Effector memory CD4-positive, alpha-beta T cell (primary cell): ENCODE measurements around the gene RBCK1.

ENCODE experiments used
- DNase-seq, 3 donors: peaks; one replicate each; pipeline ENCODE4 v3.0.0-alpha.2; 2020
- H3K27ac ChIP-seq: 2 replicates; pipeline ENCODE4 v1.7.0; 2013; ENCODE audit warnings: mild to moderate bottlenecking, low read length, moderate library complexity; ENCODE audit not compliant: insufficient read depth, poor library complexity, severe bottlenecking
- H3K27me3 ChIP-seq: replicated peaks from 2 replicates; pipeline ENCODE4 v1.7.0; 2013; ENCODE audit warnings: mild to moderate bottlenecking, low read length; ENCODE audit not compliant: insufficient read depth, control insufficient read depth, poor library complexity, severe bottlenecking
- H3K36me3 ChIP-seq: 2 replicates; pipeline ENCODE4 v1.7.0; 2013; ENCODE audit warnings: mild to moderate bottlenecking, low read length, moderate library complexity; ENCODE audit not compliant: control insufficient read depth, insufficient read depth
- H3K4me1 ChIP-seq: 2 replicates; pipeline ENCODE4 v1.7.0; 2013; ENCODE audit warnings: low read length, mild to moderate bottlenecking; ENCODE audit not compliant: control insufficient read depth, insufficient read depth, poor library complexity, severe bottlenecking
- H3K4me3 ChIP-seq: 2 replicates; pipeline ENCODE4 v1.7.0; 2013; ENCODE audit warnings: low read length, low read depth, mild to moderate bottlenecking; ENCODE audit not compliant: insufficient read depth, poor library complexity, severe bottlenecking
- H3K9me3 ChIP-seq: 2 replicates; pipeline ENCODE4 v1.7.0; 2013; ENCODE audit warnings: mild to moderate bottlenecking, low read length, moderate library complexity; ENCODE audit not compliant: control insufficient read depth
- total RNA-seq, 3 donors: gene quantifications; one replicate each; lab custom pipeline; 2026; lab: John Stamatoyannopoulos, UW

RBCK1 gene
- 47.0 to 64.9 (median 61.2) reads per million in 3 donors for total RNA-seq

DNA sequence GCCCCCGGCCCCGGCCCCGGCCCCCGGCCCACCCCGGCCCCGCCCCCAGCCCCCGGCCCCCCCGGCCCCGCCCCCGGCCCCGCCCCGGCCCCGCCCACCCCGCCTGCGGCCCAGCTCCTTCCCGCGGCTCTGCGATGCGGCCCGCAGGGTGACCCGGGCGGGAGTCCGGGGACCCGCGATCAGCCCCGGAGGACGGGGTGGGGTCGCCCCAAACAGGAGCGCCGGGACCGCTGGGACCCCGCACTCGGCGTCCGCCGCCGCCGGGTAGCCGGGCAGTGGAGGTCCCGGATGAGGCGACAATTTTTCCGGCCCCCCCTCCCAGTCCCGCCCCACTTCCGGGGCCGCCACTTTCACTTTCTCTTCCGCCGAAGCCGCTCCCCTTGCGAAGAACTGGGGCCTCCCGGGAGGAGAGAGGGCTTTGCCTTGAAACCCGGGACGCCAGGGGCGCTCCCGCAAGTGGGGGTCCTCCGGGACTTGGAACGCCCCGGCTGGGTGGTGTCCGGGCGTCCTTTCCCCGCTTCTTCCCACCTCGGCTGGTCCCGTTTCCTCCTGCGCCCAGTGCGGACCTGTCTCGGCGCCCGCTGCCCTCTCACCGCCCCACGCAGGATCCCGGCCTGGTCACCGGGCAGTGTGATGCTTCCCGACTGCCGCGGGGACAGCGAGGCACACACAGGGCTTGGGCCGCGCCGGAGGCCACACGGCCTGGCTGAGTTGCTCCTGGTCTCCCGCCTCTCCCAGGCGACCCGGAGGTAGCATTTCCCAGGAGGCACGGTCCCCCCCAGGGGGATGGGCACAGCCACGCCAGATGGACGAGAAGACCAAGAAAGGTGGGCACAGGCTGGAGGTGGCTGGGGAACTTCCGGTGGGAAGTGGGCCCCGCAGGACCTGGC is at the start of gene RBCK1:
TSS of gene RBCK1 (plus strand) at position 347 of the 890 bp plus-strand sequence. CDS start at position 806, 459 bp downstream.
- DNase-seq: peak; percentile 82 to 84 (median 84)
- Histone ChIP-seq H3K4me1 (peaks cover 13% of the 10 kb centered on the region), H3K4me3 (peak within 1 kb of the TSS; percentile 99), H3K27me3 (no peaks in the 10 kb centered on the region), H3K36me3 (no peaks in the 10 kb centered on the region), H3K27ac (peak within 1 kb of the TSS; percentile 84), H3K9me3 (no peaks in the 10 kb centered on the region)

- H3K9me3 ChIP-seq: no peaks in the 10 kb centered on the region
- no peak for DNase-seq
- H3K4me3 ChIP-seq: no peak overlapping the region
- H3K27ac ChIP-seq: no peak overlapping the region
- H3K4me1 ChIP-seq: no peaks in the 10 kb centered on the region
- H3K36me3 ChIP-seq: no peaks in the 10 kb centered on the region
- H3K27me3 ChIP-seq: no peaks in the 10 kb centered on the region
Measured at GRCh38 chr20:358891-359555, 49.1 kb upstream of the RBCK1 start.

DNA sequence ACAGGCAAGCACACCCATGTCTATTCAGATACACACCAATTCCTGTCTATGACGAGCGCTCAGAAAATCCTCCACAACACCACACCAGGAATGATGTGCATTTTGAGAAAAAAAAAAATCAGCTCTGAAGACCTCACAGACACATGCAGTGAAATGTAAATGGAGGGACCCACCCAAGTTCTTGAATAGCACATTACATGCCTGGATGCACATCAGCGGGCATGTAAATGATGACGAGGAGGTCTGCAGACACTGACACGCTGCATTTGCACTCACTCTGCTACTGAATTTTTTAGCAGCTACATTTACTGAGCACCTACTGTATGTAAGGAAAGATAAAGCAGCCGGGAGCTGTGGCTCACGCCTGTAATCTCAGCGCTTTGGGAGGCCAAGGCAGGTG is 46.5 kb upstream of the RBCK1 start:
- Histone ChIP-seq H3K4me3 (no peak overlapping the region), H3K4me1 (peaks cover 8% of the 10 kb centered on the region), H3K36me3 (no peaks in the 10 kb centered on the region), H3K27me3 (no peaks in the 10 kb centered on the region), H3K27ac (no peak overlapping the region), H3K9me3 (no peaks in the 10 kb centered on the region)
- no peak for DNase-seq

DNA sequence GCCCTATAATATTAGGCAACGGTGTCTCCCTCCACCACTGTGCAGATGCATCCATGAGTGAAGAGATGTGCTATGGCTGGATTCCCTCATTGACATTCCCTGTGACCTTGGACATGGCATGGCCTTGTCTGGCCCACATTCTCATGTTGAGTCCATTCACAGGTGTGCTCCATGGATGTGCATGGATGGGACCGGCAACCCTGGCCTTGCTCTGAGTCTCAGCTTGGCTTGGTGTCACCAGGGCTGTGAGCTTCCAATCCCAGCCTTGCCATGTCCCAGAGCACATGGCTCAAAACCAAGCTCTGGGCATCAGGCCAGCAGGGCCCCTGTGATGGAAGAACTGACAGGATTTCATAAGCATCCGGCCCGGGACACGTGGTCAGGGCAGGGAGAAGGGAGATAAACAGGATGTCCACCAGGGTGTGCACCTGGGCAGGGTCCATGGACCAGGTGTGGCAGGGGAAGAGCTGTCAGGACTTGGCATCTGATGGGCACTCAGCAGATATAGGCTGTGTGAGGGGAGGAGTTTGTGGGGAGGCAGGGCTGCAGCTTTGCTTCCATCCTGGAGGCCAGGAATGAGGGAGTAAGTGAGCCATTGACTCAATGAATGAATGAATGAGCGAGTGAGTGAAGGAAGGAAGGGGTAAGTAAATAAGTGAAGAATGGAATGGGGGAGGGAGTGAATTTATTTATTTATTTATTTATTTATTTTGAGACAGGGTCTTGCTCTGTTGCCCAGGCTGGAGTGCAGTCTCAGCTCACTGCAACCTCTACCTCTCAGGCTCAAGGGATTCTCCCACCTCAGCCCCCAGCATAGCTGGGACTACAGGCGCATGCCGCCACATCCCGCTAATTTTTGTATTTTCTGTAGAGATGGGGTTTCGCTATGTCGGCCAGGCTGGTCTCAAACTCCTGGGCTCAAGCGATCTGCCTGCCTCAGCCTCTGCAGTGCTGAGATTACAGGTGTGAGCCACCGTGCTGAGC is 45.5 kb upstream of the RBCK1 start:
- Histone ChIP-seq H3K9me3 (no peaks in the 10 kb centered on the region), H3K4me1 (peaks cover 8% of the 10 kb centered on the region), H3K4me3 (no peak overlapping the region), H3K27me3 (no peaks in the 10 kb centered on the region), H3K27ac (no peak overlapping the region), H3K36me3 (no peaks in the 10 kb centered on the region)
- DNase-seq: no peak

DNA sequence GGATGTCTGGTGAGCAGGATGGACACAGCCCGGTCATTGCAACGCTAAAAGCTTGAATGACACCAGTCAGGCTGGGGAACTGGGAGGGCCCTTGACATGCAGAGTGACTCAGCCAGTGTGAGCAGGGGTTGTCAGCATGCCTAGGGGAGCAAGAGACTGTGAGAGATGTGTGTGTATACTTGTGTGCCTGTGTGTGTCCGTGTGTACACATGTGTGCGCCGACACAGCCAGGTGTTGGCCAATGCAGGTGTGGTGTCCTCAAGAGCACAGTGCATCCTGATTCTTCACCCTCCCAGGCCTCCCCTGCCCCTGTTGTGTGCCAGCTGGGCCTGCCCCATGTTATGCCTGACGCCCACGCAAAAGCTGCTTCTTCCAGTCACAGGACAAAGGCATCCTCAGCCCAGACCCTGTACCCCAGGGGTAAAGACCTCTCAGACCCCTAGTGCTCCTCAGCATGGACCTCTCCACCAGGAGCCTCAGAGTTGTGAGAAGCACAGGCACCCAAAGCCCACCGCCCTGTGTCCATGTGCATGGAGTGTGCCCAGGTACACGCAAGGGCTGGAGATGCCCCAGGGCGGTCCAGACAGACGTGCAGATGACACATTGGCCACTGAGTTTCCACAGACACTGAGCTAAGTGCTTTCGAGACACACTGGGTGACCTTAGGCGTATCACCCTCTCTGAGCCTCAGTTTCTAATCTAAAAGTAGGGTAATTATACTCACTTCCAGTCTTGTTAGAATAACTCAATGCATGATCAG is 44.6 kb upstream of the RBCK1 start:
- Histone ChIP-seq H3K9me3 (no peaks in the 10 kb centered on the region), H3K36me3 (no peaks in the 10 kb centered on the region), H3K27ac (no peak overlapping the region), H3K27me3 (no peaks in the 10 kb centered on the region), H3K4me3 (no peak overlapping the region), H3K4me1 (peaks cover 8% of the 10 kb centered on the region)
- no peak for DNase-seq

DNA sequence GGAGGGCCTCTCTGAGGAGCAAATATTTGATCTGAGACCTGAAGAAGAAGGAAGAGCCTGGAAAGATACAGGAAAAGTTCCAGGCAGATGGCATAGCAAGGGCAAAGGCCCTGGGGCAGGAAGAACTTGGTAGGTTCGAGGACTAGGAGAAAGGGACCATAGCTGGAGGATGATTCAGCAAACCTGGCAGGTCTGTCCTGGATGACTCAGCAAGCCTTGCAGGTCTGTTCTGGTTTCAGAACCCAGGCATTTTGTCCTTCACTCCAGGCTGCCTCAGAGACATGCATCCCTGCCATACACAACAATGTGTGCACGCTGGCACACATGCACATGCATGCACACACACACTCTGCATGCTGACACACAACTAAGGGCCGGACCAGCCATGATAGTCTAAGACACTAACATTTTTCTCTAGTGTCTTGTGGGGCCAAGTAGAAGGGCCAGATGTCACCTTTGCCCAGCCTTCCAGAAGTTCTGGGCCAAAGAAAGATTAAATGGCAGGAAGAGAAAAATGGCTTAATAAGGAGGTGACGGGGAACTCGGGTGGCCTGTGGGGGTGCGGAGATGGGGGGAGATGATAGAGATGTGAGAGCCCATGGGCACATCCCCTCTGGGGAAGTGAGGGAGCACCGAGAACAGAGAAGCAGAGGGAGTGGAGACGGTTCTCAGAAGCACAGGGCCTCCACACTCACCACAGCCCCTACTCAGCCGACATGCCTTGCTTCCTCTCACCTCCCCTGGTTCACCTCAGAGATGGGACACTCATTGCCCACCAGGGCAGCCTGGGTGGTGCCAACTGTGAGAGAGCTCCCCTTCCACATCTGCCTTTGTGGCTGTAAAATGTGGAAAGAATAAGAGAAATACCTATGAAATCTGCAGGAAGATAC is 42.9 kb upstream of the RBCK1 start:
- Histone ChIP-seq H3K36me3 (no peaks in the 10 kb centered on the region), H3K4me3 (no peak overlapping the region), H3K4me1 (peaks cover 8% of the 10 kb centered on the region), H3K27me3 (no peaks in the 10 kb centered on the region), H3K9me3 (no peaks in the 10 kb centered on the region), H3K27ac (no peak overlapping the region)
- DNase-seq: no peak

DNA sequence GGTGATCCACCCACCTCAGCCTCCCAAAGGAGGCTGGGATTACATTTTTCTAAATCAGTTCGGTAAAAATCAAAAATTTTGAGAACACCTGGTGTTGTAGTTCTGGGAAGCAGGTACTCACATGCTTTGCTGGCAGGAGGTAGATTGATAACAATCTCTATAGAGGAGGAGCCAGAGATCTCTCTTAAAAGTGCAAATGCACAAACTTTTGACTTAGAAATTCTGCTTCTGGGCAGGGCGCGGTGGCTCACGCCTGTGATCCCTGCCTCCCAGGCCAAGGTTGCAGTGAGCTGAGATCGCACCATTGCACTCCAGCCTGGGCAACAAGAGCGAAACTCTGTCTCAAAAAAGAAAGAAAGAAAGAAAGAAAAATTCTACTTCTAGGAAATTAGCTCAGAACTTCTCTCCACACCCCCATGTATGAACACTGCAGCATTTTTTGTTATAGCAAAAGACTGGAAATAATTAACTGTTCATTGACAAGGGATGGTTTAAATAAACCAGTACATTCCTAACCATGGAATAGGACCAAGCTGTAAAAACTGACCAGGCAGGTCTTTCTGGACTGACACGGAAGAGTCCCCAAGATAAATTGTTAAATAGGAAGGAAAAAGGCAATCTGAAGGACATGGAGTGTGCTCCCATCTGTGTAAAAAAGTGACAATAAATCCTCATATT is 41.9 kb upstream of the RBCK1 start:
- DNase-seq: no peak
- no peak overlapping the region for H3K27ac ChIP-seq
- no peaks in the 10 kb centered on the region for H3K36me3 ChIP-seq
- H3K9me3 ChIP-seq: no peaks in the 10 kb centered on the region
- H3K27me3 ChIP-seq: no peaks in the 10 kb centered on the region
- peaks cover 8% of the 10 kb centered on the region for H3K4me1 ChIP-seq
- no peak overlapping the region for H3K4me3 ChIP-seq

DNA sequence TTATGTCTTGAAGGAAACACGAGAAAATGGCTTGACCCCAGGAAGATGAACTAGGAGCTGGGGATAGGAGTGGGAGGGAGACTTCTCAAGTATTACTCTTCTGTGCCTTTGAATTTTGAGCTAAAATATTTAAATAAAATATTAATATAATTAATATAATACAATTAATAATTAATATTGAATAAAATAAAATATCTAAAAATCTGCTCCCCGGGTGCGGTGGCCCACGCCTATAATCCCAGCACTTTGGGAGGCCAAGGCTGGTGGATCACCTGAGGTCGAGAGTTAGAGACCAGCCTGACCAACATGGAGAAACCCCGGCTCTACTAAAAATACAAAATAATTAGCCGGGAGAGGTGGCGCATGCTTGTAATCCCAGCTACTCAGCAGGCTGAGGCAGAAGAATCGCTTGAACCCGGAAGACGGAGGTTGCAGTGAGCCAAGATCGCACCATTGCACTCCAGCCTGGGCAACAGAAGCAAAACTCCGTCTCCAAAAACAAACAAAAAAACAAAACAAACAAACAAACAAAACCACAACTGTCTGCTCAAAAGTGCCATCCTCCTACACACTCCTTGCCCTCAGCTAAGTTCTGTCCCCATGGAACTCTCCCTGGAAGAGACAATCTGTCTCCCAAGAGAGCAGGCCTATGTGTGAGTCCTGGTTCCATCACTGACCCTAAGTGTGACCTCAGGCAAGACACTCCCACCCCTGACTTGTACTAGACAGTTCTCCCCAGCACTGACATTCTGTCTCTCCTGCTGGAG is 41.2 kb upstream of the RBCK1 start:
- no peak for DNase-seq
- H3K4me3 ChIP-seq: no peak overlapping the region
- no peak overlapping the region for H3K27ac ChIP-seq
- H3K36me3 ChIP-seq: no peaks in the 10 kb centered on the region
- H3K27me3 ChIP-seq: no peaks in the 10 kb centered on the region
- H3K4me1 ChIP-seq: peaks cover 10% of the 10 kb centered on the region
- H3K9me3 ChIP-seq: no peaks in the 10 kb centered on the region
